Caco-2 (cell line): ENCODE results near the gene OLIG2. TPM values are rescaled to one million over a fixed set of nuclear protein-coding genes. Genes with fewer than 3 reads are reported as not detected.

Source experiments
- Bru-seq: library from RNA; stranded (reverse); fragments of 400-500 nt; gene quantifications from one replicate; lab custom pipeline; 2021; lab: Mats Ljungman, UMichigan
- BruChase-seq, 2 experiments: library from RNA; stranded (reverse); fragments of 400-500 nt; gene quantifications; one replicate each; lab custom pipeline; 2021; lab: Mats Ljungman, UMichigan
- BruUV-seq: library from RNA; stranded (reverse); fragments of 400-500 nt; replicated peaks from 2 replicates; lab custom pipeline; 2021; lab: Mats Ljungman, UMichigan
- CTCF ChIA-PET: fragments of 300-600 bp; sonication (Branson Sonifier 250); formaldehyde crosslinking; loops from one replicate; lab custom pipeline; 2022; ENCODE audit warnings: antibody characterized with exemption; lab: Charles Lee
- POLR2A ChIA-PET: fragments of 300-600 bp; sonication (Branson Sonifier 250); formaldehyde crosslinking; loops from one replicate; lab custom pipeline; 2022; ENCODE audit warnings: antibody characterized with exemption; lab: Charles Lee
- DNase-seq, 2 experiments: peaks; one replicate each; pipeline versions ENCODE4 v3.0.0 to v3.0.0-alpha.2; 2020 to 2022
- H3K27me3 ChIP-seq: replicated peaks from 2 replicates; pipeline ENCODE4 v1.6.0; 2011; ENCODE audit warnings: low read length; ENCODE audit not compliant: control insufficient read depth, insufficient read depth
- H3K36me3 ChIP-seq: 2 replicates; pipeline ENCODE4 v1.5.1; 2011; ENCODE audit warnings: low read length; ENCODE audit not compliant: control insufficient read depth, insufficient read depth
- H3K4me1 ChIP-seq: fragments of 250-450 bp; sonication (Bioruptor Pico); 2 replicates; pipeline ENCODE4 v1.5.1; 2020; ENCODE audit warnings: mild to moderate bottlenecking
- H3K4me3 ChIP-seq: 2 replicates; pipeline ENCODE4 v1.5.1; 2011; ENCODE audit warnings: low read depth, mild to moderate bottlenecking, control low read depth, low read length
- H3K9me3 ChIP-seq: fragments of 250-450 bp; sonication (Bioruptor Pico); 2 replicates; pipeline ENCODE4 v1.5.1; 2020; ENCODE audit warnings: mild to moderate bottlenecking, moderate library complexity
- H3K27ac Mint-ChIP-seq: one replicate; pipeline ENCODE4 v1.8.0; 2022; ENCODE audit warnings: mixed read lengths; ENCODE audit not compliant: unreplicated experiment
- H3K27me3 Mint-ChIP-seq: one replicate; pipeline ENCODE4 v1.8.0; 2022; ENCODE audit warnings: mixed read lengths; ENCODE audit not compliant: insufficient read depth, unreplicated experiment
- H3K36me3 Mint-ChIP-seq: one replicate; pipeline ENCODE4 v1.8.0; 2022; ENCODE audit warnings: mild to moderate bottlenecking, mixed read lengths; ENCODE audit not compliant: insufficient read depth, unreplicated experiment
- H3K4me1 Mint-ChIP-seq: one replicate; pipeline ENCODE4 v1.8.0; 2022; ENCODE audit warnings: low read depth, mixed read lengths; ENCODE audit not compliant: unreplicated experiment
- H3K4me3 Mint-ChIP-seq: one replicate; pipeline ENCODE4 v1.8.0; 2022; ENCODE audit warnings: mild to moderate bottlenecking, moderate library complexity, mixed read lengths; ENCODE audit not compliant: unreplicated experiment
- H3K9me3 Mint-ChIP-seq: one replicate; pipeline ENCODE4 v1.8.0; 2022; ENCODE audit warnings: mixed read lengths; ENCODE audit not compliant: unreplicated experiment
- intact Hi-C: fragments of 100-400 bp; cut with micrococcal nuclease; formaldehyde crosslinking; loops from one replicate; pipeline ENCODE4 v1.10.0; 2022; ENCODE audit not compliant: unreplicated experiment
- long read RNA-seq: library from polyadenylated mRNA; stranded (forward); transcript quantifications from one replicate; pipeline ENCODE4 v2.0.0, GENCODE V29; 2022
- total RNA-seq: library from RNA; stranded (reverse); gene quantifications from 2 replicates; pipeline ENCODE4 v1.2.3, GENCODE V29; 2022
- TF ChIP-seq, protein P1 (sequence below), 2 experiments: fragments of 200-600 bp in 1 of 2; IDR thresholded peaks; 1 replicate in 1 of 2; 2 replicates in 1 of 2; pipeline versions ENCODE4 v1.5.1 to v1.8.0; 2011 to 2022; ENCODE audit warnings: antibody characterized with exemption in 1 of 2, control low read depth in 1 of 2, inconsistent platforms in 1 of 2, low read depth in 1 of 2, low read length in 1 of 2, mild to moderate bottlenecking in 1 of 2, moderate library complexity in 1 of 2; ENCODE audit not compliant: insufficient read depth in 1 of 2, severe bottlenecking in 1 of 2, unreplicated experiment in 1 of 2

OLIG2 gene
- not detected in 2 replicates for total RNA-seq
- Bru-seq, nascent RNA, result not detected
- BruChase-seq, experiment 1, labeled RNA remaining after a 2-hour chase, result not detected
- BruChase-seq, experiment 2, labeled RNA remaining after a 6-hour chase, result not detected
- long read RNA-seq, result 0 reads

- Mint-ChIP-seq H3K4me3 (no peak within 1 kb of the TSS), H3K36me3 (no peaks in the 10 kb centered on the region)
Measured at GRCh38 chr21:33025489-33026442, at the start of gene OLIG2. Gene OLIG2, plus strand, starts transcription at chr21:33025935. Its CDS starts 928 bp downstream, at chr21:33026863.

GRCh38 chr21:32976791-32977190 lies 48.9 kb upstream of the OLIG2 start:
- DNase-seq, result no peak
- Histone ChIP-seq H3K9me3 (no peaks in the 10 kb centered on the region), H3K4me1 (no peaks in the 10 kb centered on the region), H3K4me3 (no peak overlapping the region), H3K27me3 (no peaks in the 10 kb centered on the region; the same call in 1 of the 2 replicates), H3K36me3 (no peaks in the 10 kb centered on the region)
- TF ChIP-seq, protein P1, sequence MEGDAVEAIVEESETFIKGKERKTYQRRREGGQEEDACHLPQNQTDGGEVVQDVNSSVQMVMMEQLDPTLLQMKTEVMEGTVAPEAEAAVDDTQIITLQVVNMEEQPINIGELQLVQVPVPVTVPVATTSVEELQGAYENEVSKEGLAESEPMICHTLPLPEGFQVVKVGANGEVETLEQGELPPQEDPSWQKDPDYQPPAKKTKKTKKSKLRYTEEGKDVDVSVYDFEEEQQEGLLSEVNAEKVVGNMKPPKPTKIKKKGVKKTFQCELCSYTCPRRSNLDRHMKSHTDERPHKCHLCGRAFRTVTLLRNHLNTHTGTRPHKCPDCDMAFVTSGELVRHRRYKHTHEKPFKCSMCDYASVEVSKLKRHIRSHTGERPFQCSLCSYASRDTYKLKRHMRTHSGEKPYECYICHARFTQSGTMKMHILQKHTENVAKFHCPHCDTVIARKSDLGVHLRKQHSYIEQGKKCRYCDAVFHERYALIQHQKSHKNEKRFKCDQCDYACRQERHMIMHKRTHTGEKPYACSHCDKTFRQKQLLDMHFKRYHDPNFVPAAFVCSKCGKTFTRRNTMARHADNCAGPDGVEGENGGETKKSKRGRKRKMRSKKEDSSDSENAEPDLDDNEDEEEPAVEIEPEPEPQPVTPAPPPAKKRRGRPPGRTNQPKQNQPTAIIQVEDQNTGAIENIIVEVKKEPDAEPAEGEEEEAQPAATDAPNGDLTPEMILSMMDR (IDR thresholded peaks at IDR 0.05; ENCODE audit: insufficient read depth in 1 of 2, low read depth in 1 of 2, low read length in 1 of 2, severe bottlenecking in 1 of 2, unreplicated experiment in 1 of 2), result no peak
- Mint-ChIP-seq H3K27me3 (peaks cover 28% of the 10 kb centered on the region), H3K27ac (no peak overlapping the region), H3K36me3 (no peaks in the 10 kb centered on the region), H3K4me1 (no peaks in the 10 kb centered on the region), H3K9me3 (no peaks in the 10 kb centered on the region), H3K4me3 (no peak overlapping the region)
- ChIA-PET CTCF (interaction anchor here (0.5 kb wide), 1 partner anchor 1224 kb away, joined by 3 read pairs; no protein-coding TSS in a partner anchor), POLR2A (no interaction called here)
- intact Hi-C loops, result no loop called here
- BruUV-seq, result no TSS peak

More at GRCh38 chr21:33025489-33026442, at the start of gene OLIG2:
- Mint-ChIP-seq H3K27ac (no peak within 1 kb of the TSS), H3K27me3 (peaks cover 25% of the 10 kb centered on the region), H3K9me3 (no peaks in the 10 kb centered on the region), H3K4me1 (no peaks in the 10 kb centered on the region)
- no peaks in the 10 kb centered on the region for H3K36me3 ChIP-seq
- BruUV-seq, result no TSS peak
- no peaks in the 10 kb centered on the region for H3K27me3 ChIP-seq
- H3K9me3 ChIP-seq, result no peaks in the 10 kb centered on the region
- H3K4me1 ChIP-seq, result no peaks in the 10 kb centered on the region
- TF ChIP-seq, protein P1 (IDR thresholded peaks at IDR 0.05; ENCODE audit: insufficient read depth in 1 of 2, low read depth in 1 of 2, low read length in 1 of 2, severe bottlenecking in 1 of 2, unreplicated experiment in 1 of 2), result no peak
- intact Hi-C loops, result no loop called here
- POLR2A ChIA-PET, result no interaction called here
- DNase-seq, result no peak
- CTCF ChIA-PET, result no interaction called here
- H3K4me3 ChIP-seq, result no peak within 1 kb of the TSS

GRCh38 chr21:32977216-32977615 lies 48.5 kb upstream of the OLIG2 start:
- H3K27ac Mint-ChIP-seq, result no peak overlapping the region
- DNase-seq, result no peak
- Histone ChIP-seq H3K36me3 (no peaks in the 10 kb centered on the region), H3K27me3 (no peaks in the 10 kb centered on the region; the same call in 1 of the 2 replicates), H3K4me3 (no peak overlapping the region), H3K9me3 (no peaks in the 10 kb centered on the region), H3K4me1 (no peaks in the 10 kb centered on the region)
- intact Hi-C loops, result no loop called here
- BruUV-seq, result no TSS peak
- H3K36me3 Mint-ChIP-seq, result no peaks in the 10 kb centered on the region
- no peaks in the 10 kb centered on the region for H3K9me3 Mint-ChIP-seq
- H3K27me3 Mint-ChIP-seq, result peaks cover 28% of the 10 kb centered on the region
- ChIA-PET POLR2A (no interaction called here), CTCF (interaction anchor here (0.5 kb wide), 1 partner anchor 1224 kb away, joined by 3 read pairs; no protein-coding TSS in a partner anchor)
- TF ChIP-seq, protein P1 (IDR thresholded peaks at IDR 0.05; ENCODE audit: insufficient read depth in 1 of 2, low read depth in 1 of 2, low read length in 1 of 2, severe bottlenecking in 1 of 2, unreplicated experiment in 1 of 2), result no peak
- H3K4me1 Mint-ChIP-seq, result no peaks in the 10 kb centered on the region
- H3K4me3 Mint-ChIP-seq, result no peak overlapping the region
